Upper lobe of right lung (tissue), 1 donor: ENCODE results near the gene BCKDHA. TPM values are rescaled to one million over a fixed set of nuclear protein-coding genes. Genes with fewer than 3 reads are reported as not detected.

Experiments
- total RNA-seq: library from RNA; stranded (reverse); fragmentation: NEBNext Ultra II Directional; extraction: Animal tissue kit (Norgen Biotek cat#: 25700); gene quantifications from one replicate; pipeline ENCODE4 v1.2.1, GENCODE V29; 2021
- donor health status: DM: no; HTN: yes; CAD: no; lungs with severe emphysema.

The BCKDHA gene
- total RNA-seq, 1 donor from 2014 or later = 15.0 TPM

Other genes starting within 250 kb of the BCKDHA start
- 11.1 TPM for gene CYP2S1, start 204.6 kb upstream of the BCKDHA start, total RNA-seq
- 59.1 TPM for gene AXL, start 178.6 kb upstream of the BCKDHA start, total RNA-seq
- gene HNRNPUL1, start 133.4 kb upstream of the BCKDHA start, total RNA-seq = 171 TPM
- 31.9 TPM for gene CCDC97, start 87.6 kb upstream of the BCKDHA start, total RNA-seq
- 99.0 TPM for gene TGFB1, start 43.9 kb upstream of the BCKDHA start, total RNA-seq
- gene B9D2, start 33.7 kb upstream of the BCKDHA start, total RNA-seq = 5.5 TPM
- 19.5 TPM for gene TMEM91, start 21.3 kb upstream of the BCKDHA start, total RNA-seq
- 12.4 TPM for gene EXOSC5, start 459 bp upstream of the BCKDHA start, total RNA-seq
- 31.3 TPM for gene B3GNT8, start 29.6 kb downstream of the BCKDHA start, total RNA-seq
- 54.9 TPM for gene DMAC2, start 42.1 kb downstream of the BCKDHA start, total RNA-seq
- not detected for gene ERICH4, start 45.3 kb downstream of the BCKDHA start, total RNA-seq
- gene CEACAM21, start 178.3 kb downstream of the BCKDHA start, total RNA-seq = 16.3 TPM
- gene CEACAM4, start 229.3 kb downstream of the BCKDHA start, total RNA-seq = 4.6 TPM